ENCODE results near the gene UGGT1. TPM values are rescaled to one million over a fixed set of nuclear protein-coding genes. Genes with fewer than 3 reads are reported as not detected.

UGGT1 gene
- total RNA-seq, 1 donor from 2014 or later, result 67.9 TPM

DNA sequence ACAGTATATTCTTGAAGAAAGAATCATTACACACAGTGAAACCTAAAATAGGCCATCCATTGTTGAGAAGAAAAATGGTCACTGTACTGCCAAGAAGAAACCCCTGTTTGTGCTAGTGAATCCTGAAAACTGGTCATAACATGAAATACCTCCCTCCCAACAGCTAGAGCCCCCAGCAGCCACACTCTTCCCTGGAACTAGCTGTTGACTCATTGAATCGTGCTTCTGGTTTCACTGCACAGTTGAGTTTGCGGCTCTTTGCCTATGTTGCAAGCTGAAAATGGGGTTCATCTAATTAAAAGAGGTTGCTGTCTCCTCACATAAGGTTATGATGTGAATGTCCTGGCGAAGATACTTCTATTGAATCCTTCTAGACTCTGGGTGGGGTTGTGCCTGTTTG, 86.3 kb downstream of the UGGT1 start:
- H3K9me3 Mint-ChIP-seq (ENCODE audit: unreplicated experiment), result no peaks in the 10 kb centered on the region
- TF ChIP-seq, protein P1, sequence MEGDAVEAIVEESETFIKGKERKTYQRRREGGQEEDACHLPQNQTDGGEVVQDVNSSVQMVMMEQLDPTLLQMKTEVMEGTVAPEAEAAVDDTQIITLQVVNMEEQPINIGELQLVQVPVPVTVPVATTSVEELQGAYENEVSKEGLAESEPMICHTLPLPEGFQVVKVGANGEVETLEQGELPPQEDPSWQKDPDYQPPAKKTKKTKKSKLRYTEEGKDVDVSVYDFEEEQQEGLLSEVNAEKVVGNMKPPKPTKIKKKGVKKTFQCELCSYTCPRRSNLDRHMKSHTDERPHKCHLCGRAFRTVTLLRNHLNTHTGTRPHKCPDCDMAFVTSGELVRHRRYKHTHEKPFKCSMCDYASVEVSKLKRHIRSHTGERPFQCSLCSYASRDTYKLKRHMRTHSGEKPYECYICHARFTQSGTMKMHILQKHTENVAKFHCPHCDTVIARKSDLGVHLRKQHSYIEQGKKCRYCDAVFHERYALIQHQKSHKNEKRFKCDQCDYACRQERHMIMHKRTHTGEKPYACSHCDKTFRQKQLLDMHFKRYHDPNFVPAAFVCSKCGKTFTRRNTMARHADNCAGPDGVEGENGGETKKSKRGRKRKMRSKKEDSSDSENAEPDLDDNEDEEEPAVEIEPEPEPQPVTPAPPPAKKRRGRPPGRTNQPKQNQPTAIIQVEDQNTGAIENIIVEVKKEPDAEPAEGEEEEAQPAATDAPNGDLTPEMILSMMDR (IDR thresholded peaks at IDR 0.05; ENCODE audit: partially characterized antibody, unreplicated experiment), result no peak
- no peaks in the 10 kb centered on the region for H3K36me3 Mint-ChIP-seq (ENCODE audit: unreplicated experiment)
- H3K4me1 Mint-ChIP-seq (ENCODE audit: low read depth, unreplicated experiment), result peaks cover 2% of the 10 kb centered on the region
- no peak overlapping the region for H3K4me3 Mint-ChIP-seq (ENCODE audit: unreplicated experiment)
- no peak overlapping the region for H3K27ac Mint-ChIP-seq (ENCODE audit: unreplicated experiment)
- H3K27me3 Mint-ChIP-seq (ENCODE audit: unreplicated experiment), result no peaks in the 10 kb centered on the region
- DNase-seq, result no peak

DNA sequence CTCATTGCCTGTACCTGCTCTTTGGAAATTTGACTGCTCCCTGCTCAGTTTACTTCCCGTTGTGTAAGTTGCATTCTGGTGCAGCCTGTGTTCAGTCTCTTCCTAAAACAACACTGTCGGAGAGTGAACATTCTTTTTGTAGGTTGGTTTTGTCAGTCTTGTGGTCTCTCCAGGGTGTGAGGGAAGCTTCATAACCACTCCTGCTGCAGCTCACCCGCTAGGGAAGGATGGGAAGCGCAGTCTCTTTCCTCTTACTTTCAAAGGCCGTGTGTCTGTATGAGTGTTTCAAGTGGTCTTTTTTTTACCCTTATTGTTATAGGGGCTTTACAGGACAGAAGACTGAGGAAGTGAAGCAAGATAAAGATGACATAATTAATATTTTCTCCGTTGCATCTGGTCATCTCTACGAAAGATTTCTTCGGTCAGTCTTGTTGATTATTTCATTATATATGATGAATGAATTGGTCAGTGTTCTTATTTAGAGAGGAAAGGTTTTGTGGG, 87.2 kb downstream of the UGGT1 start:
- H3K27me3 Mint-ChIP-seq (ENCODE audit: unreplicated experiment), result no peaks in the 10 kb centered on the region
- TF ChIP-seq, protein P1 (IDR thresholded peaks at IDR 0.05; ENCODE audit: partially characterized antibody, unreplicated experiment), result no peak
- H3K9me3 Mint-ChIP-seq (ENCODE audit: unreplicated experiment), result no peaks in the 10 kb centered on the region
- H3K4me1 Mint-ChIP-seq (ENCODE audit: low read depth, unreplicated experiment), result peaks cover 2% of the 10 kb centered on the region
- H3K27ac Mint-ChIP-seq (ENCODE audit: unreplicated experiment), result no peak overlapping the region
- no peak overlapping the region for H3K4me3 Mint-ChIP-seq (ENCODE audit: unreplicated experiment)
- DNase-seq, result no peak
- H3K36me3 Mint-ChIP-seq (ENCODE audit: unreplicated experiment), result peaks cover 4% of the 10 kb centered on the region

DNA sequence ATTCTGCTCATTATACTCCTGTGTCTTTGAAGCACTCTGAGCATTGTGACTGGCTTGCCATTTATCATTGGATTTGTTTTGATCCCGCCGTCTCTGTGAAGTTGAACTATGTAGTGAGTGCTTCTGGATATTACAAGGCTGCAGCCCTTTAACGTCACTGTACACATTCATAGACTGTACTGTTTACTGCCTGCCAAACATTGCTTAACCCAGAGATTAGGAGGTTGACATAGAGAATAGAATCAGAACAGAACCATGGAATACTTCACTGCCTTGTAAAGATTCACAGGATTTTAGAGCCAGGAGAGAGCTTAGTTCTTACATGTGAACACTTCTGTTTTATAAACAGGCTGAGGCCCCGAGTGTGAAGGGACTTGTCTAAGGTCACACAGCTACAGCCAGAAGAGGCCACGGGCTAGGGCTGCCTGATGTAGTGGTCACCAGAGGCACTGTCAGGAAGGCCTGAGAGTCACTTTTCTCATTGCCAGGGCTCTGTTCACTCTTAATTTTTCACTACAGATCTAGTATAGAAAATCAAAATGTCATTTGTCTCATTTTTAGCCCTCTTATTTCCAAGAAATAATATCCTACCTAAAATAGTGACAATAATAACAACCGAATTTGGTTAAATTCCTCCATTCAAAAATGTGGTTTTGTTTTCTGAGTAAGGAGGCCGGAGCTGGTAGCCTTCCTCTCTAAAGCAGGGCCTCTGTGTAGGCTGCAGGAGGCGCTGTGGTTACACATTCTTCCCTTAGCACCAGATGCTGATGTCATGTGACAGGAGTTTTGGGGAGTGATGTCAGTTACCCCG, 87.9 kb downstream of the UGGT1 start:
- H3K27me3 Mint-ChIP-seq (ENCODE audit: unreplicated experiment), result no peaks in the 10 kb centered on the region
- H3K4me1 Mint-ChIP-seq (ENCODE audit: low read depth, unreplicated experiment), result peaks cover 4% of the 10 kb centered on the region
- DNase-seq, result peak; percentile 68
- no peak overlapping the region for H3K4me3 Mint-ChIP-seq (ENCODE audit: unreplicated experiment)
- peaks cover 1% of the 10 kb centered on the region for H3K9me3 Mint-ChIP-seq (ENCODE audit: unreplicated experiment)
- H3K27ac Mint-ChIP-seq (ENCODE audit: unreplicated experiment), result peak overlapping the region; percentile 8
- TF ChIP-seq, protein P1 (IDR thresholded peaks at IDR 0.05; ENCODE audit: partially characterized antibody, unreplicated experiment), result peak; percentile 74
- H3K36me3 Mint-ChIP-seq (ENCODE audit: unreplicated experiment), result peaks cover 4% of the 10 kb centered on the region

DNA sequence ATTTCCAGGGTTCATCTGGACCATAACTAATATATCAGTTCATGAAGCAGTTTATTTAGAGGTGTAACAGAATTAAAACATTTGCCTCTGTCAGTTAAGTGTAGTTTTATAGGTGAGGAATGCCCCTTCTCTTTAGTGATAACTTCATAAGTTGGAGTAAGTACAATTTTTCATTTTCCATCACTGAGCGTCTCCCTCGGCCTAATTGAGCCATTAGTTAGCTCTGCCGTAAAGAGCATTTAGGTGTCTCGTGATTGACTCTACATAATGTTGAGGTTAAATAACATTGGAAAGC, 88.4 kb downstream of the UGGT1 start:
- no peak overlapping the region for H3K4me3 Mint-ChIP-seq (ENCODE audit: unreplicated experiment)
- TF ChIP-seq, protein P1 (IDR thresholded peaks at IDR 0.05; ENCODE audit: partially characterized antibody, unreplicated experiment), result no peak
- H3K27ac Mint-ChIP-seq (ENCODE audit: unreplicated experiment), result peak overlapping the region; percentile 8
- H3K4me1 Mint-ChIP-seq (ENCODE audit: low read depth, unreplicated experiment), result peaks cover 4% of the 10 kb centered on the region
- peaks cover 1% of the 10 kb centered on the region for H3K9me3 Mint-ChIP-seq (ENCODE audit: unreplicated experiment)
- H3K36me3 Mint-ChIP-seq (ENCODE audit: unreplicated experiment), result peaks cover 4% of the 10 kb centered on the region
- H3K27me3 Mint-ChIP-seq (ENCODE audit: unreplicated experiment), result no peaks in the 10 kb centered on the region
- DNase-seq, result no peak

DNA sequence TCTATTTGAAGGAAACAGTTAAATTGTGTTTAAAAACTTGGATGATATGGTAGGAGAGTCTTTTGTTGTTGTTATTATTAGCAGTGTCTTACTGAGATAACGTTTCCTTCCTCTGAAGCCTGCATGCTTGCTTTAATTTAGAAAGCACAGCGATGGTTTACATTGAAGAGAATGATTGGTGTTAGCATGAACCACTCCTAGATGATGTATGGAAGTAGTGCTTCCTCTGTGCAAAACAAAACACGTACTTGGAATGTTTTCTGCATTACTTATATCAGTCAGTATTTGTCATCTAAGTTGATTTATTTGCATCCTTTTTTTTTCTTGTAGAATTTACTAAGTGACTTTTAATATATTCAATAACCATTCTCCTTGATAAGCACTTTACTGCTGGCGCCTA, 89.0 kb downstream of the UGGT1 start:
- Mint-ChIP-seq H3K9me3 (ENCODE audit: unreplicated experiment) (peaks cover 1% of the 10 kb centered on the region), H3K27me3 (ENCODE audit: unreplicated experiment) (no peaks in the 10 kb centered on the region), H3K4me3 (ENCODE audit: unreplicated experiment) (no peak overlapping the region), H3K27ac (ENCODE audit: unreplicated experiment) (no peak overlapping the region), H3K4me1 (ENCODE audit: low read depth, unreplicated experiment) (peaks cover 4% of the 10 kb centered on the region), H3K36me3 (ENCODE audit: unreplicated experiment) (peaks cover 4% of the 10 kb centered on the region)
- DNase-seq, result no peak
- TF ChIP-seq, protein P1 (IDR thresholded peaks at IDR 0.05; ENCODE audit: partially characterized antibody, unreplicated experiment), result no peak

Measured in glutamatergic neuron (in vitro differentiated cells).